ENCODE data around the gene AK5. TPM values are rescaled to one million over a fixed set of nuclear protein-coding genes. Genes with fewer than 3 reads are reported as not detected.

The AK5 gene
- total and polyA plus RNA-seq, 8 donors, result 0.11 to 0.87 (median 0.28) TPM; not detected in 1

DNA sequence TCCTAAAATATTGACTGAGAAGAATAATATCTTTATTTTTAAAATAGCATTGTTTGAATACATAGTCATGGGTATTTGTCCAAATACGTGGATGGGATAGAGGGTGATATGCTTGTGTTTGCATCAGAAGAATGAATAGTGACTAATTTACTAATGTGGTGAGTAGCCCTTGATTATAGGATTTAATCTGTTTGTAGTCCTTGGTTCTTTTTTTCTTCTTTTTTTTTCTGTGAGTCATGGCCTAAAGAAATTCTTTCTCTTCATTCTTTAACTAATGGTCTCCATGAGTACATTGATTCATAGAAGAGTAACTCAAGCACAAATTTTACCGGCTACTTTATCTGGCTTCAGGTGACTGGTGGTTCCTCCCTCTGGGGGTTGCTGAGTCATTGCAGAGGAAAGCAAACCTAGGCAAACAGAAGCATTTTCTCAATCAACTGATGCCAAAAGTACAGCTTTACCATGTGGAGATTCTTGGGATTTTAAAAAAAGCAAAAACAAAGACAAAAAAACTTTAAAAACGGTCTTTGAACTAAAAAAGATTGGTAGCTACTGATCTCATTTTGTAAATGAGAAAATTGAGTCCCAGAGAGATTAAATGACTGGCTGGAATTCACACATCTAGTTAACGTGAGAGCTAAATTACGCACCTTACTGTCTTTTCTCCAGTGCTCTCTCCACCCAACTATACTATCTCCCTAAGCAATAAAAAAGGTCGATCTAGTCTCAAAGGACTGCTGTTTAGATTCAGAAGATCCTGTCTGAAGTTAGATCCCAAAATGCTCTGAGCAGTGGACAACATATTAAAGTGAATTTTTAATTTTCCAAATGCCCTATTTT, 40.5 kb downstream of the AK5 start:
- DNase-seq, result peak in 1 of 6 donors; percentile 21
- TF ChIP-seq, protein P1, sequence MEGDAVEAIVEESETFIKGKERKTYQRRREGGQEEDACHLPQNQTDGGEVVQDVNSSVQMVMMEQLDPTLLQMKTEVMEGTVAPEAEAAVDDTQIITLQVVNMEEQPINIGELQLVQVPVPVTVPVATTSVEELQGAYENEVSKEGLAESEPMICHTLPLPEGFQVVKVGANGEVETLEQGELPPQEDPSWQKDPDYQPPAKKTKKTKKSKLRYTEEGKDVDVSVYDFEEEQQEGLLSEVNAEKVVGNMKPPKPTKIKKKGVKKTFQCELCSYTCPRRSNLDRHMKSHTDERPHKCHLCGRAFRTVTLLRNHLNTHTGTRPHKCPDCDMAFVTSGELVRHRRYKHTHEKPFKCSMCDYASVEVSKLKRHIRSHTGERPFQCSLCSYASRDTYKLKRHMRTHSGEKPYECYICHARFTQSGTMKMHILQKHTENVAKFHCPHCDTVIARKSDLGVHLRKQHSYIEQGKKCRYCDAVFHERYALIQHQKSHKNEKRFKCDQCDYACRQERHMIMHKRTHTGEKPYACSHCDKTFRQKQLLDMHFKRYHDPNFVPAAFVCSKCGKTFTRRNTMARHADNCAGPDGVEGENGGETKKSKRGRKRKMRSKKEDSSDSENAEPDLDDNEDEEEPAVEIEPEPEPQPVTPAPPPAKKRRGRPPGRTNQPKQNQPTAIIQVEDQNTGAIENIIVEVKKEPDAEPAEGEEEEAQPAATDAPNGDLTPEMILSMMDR (IDR thresholded peaks at IDR 0.05), result no peak
- no peaks in the 10 kb centered on the region for H3K27me3 ChIP-seq
- H3K4me1 ChIP-seq, result peaks cover 0 to 6% (median 3%) of the 10 kb centered on the region in 3 donors
- 40 to 41% methylated on average over 6 of the region's 6 CpGs for WGBS, 2 donors
- no peak overlapping the region for H3K27ac ChIP-seq
- no peak overlapping the region for H3K4me3 ChIP-seq
- no peaks in the 10 kb centered on the region for H3K9me3 ChIP-seq
- no peak for FAIRE-seq
- no peaks in the 10 kb centered on the region for H3K36me3 ChIP-seq
- intact Hi-C loops (cut with DNase I), result no loop called here
- ATAC-seq, result peak in 3 of 4 donors; percentile 56 to 80 (median 72)

DNA sequence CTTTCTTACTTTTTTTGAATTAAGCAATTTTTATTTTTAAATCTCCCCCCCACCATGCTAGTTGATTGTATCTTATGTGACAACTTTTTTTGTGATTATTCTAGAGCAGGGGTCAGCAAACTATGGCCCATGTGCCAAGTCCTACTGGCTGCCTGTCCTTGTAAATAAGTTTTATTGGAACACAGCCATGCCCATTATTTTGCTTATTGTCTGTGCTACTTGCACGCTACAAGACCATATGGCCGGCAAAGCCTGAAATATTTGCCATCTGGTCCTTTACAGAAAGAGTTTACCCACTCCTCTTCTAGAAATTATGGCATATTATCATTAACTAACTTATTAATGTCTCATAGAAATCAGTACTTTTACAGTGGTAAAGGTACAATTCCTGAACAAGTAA, 51.7 kb downstream of the AK5 start:
- no peak for FAIRE-seq
- no peaks in the 10 kb centered on the region for H3K4me1 ChIP-seq
- ATAC-seq, result no peak
- H3K27ac ChIP-seq, result no peak overlapping the region
- 83 to 87% methylated on average over 2 of the region's 2 CpGs for WGBS, 2 donors
- no peak for DNase-seq
- no peaks in the 10 kb centered on the region for H3K27me3 ChIP-seq
- TF ChIP-seq, protein P1 (IDR thresholded peaks at IDR 0.05), result no peak
- H3K9me3 ChIP-seq, result no peaks in the 10 kb centered on the region
- no peaks in the 10 kb centered on the region for H3K36me3 ChIP-seq
- intact Hi-C loops (cut with DNase I), result no loop called here
- no peak overlapping the region for H3K4me3 ChIP-seq

DNA sequence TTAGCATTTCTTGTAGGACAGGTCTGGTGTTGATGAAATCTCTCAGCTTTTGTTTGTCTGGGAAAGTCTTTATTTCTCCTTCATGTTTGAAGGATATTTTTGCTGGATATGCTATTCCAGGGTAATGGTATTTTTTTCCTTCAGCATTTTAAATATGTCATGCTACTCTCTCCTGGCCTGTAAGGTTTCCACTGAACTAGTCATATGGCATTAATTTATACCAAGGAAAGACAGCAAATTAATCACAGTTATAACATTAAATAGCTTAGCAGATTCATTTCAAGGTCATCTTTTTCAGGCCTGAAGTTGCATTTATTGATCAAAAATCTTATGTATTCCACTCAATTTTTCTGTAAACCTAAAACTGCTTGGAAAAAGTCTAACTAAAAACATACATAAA, 54.9 kb downstream of the AK5 start:
- Histone ChIP-seq H3K27ac (no peak overlapping the region), H3K4me1 (no peaks in the 10 kb centered on the region), H3K4me3 (no peak overlapping the region), H3K27me3 (no peaks in the 10 kb centered on the region), H3K36me3 (no peaks in the 10 kb centered on the region), H3K9me3 (no peaks in the 10 kb centered on the region)
- FAIRE-seq (no peak), DNase-seq (no peak), ATAC-seq (no peak)
- TF ChIP-seq, protein P1 (IDR thresholded peaks at IDR 0.05), result no peak
- intact Hi-C loops (cut with DNase I), result no loop called here

DNA sequence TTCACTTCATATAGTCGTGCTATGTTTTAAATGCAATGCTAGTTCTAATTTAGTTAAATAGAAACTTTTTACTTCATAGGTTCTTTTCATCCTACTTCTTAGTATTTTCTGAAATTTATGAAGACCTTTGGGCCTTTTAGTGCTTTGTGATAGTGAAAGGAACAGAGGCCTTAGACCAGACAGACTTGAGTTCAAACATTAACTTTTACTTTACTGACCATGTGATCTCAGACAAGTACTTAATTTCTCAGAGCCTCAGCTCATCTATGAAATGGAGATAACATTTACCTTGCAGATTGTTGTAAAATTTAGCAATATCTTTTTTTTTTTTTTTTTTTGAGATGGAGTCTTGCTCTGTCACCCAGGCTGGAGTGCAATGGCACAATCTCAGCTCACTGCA, 57.5 kb downstream of the AK5 start:
- H3K27ac ChIP-seq, result no peak overlapping the region
- no peak for ATAC-seq
- no peaks in the 10 kb centered on the region for H3K27me3 ChIP-seq
- no peak overlapping the region for H3K4me3 ChIP-seq
- no peaks in the 10 kb centered on the region for H3K9me3 ChIP-seq
- H3K4me1 ChIP-seq, result no peaks in the 10 kb centered on the region
- intact Hi-C loops (cut with DNase I), result no loop called here
- FAIRE-seq, result no peak
- TF ChIP-seq, protein P1 (IDR thresholded peaks at IDR 0.05), result no peak
- 77 to 79% methylated on average over 1 of the region's 1 CpG for WGBS, 2 donors
- no peak for DNase-seq
- H3K36me3 ChIP-seq, result no peaks in the 10 kb centered on the region

DNA sequence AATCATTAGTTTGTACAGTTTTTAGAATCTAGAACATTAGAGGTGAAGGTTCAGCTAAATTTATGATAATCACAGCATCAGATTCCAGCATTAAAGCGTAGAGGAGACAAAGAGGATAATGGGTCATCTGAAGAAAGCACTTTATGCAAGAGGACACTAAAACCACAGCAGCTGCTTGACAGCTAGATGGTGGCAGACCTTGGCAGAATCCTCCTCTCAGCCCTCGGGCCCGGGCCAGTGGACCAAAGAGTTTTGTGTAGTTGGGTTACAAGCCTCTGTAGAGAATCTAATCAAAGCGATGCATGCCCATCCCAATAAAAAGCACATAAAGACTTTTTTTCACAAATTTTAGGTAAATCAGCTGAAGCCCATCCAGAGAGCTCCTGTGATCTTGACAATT, 59.4 kb downstream of the AK5 start:
- ATAC-seq (no peak), FAIRE-seq (no peak), DNase-seq (no peak)
- H3K4me3 ChIP-seq, result no peak overlapping the region
- H3K36me3 ChIP-seq, result no peaks in the 10 kb centered on the region
- H3K4me1 ChIP-seq, result no peaks in the 10 kb centered on the region
- 79 to 92% methylated on average over 4 of the region's 4 CpGs for WGBS, 2 donors
- intact Hi-C loops (cut with DNase I), result no loop called here
- no peaks in the 10 kb centered on the region for H3K27me3 ChIP-seq
- no peaks in the 10 kb centered on the region for H3K9me3 ChIP-seq
- no peak overlapping the region for H3K27ac ChIP-seq
- TF ChIP-seq, protein P1 (IDR thresholded peaks at IDR 0.05), result no peak

All from pancreas (tissue), 10 donors.